ENCODE data around the gene SLC2A13.
A peak's percentile ranks its signal among the peaks of the same experiment; 100 is the strongest.

Gene SLC2A13

DNA sequence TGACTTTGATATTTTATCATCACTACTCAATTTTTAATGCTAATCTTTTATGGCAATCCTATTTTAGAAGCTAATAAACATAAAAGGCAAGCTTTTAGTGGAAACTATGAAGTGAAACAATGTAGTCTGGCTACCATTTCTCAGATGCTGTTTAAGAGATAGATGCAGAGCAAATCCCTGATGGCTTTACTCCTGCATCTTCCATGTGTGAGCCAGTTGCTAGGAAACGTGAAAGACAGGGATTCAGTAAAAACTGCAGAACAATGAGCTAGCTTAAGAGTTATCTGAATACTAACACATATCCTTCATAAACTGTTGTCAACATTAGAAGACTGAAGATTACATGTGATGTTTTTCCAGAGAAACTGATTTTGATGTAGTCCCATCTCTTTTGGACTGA lies 112.6 kb downstream of the SLC2A13 start:
- DNase-seq (ENCODE audit: low read depth in 2 of 2): no peak

GRCh38 chr12:39990122-39991101 lies 115.5 kb downstream of the SLC2A13 start:
- peak; percentile 9 to 12 for DNase-seq (ENCODE audit: low read depth in 2 of 2)

DNA sequence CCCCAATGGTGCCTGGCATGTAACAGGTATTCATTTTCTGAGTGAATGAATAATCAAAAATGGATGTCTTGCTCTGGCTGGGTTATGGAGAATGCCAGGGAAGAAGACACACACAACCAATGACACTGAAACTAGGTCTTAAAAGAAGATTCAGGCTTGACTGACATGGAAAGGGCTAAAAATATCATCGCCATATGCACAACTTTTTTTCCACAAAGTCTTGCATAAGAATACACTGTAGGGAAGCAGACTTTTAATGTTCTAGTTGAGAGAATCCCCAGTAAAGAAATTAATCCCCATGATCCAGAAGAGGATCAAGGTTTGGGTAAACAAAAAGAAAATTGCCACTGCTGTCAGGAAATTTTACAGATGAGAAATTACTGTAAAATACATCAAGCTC lies 116.4 kb downstream of the SLC2A13 start:
- DNase-seq (ENCODE audit: low read depth in 2 of 2): no peak

DNA sequence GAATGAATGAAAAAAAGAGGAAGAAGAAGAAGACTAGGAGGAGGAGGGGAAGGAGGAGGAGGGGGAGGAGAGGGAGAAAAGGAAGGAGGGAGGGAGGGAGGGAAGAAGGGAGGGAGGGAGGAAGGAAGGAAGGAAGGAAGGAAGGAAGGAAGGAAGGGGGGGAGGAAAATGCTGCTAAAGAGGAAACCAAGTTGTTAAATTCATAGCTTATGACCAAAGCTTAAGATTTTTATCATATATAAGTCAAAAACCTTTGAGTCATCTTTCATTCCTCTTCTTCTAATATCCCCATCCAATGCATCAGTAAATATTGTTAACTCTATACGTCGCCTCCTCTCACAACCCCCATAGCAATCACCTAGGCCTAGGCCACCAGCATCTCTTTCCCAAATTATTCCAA lies 117.3 kb downstream of the SLC2A13 start:
- no peak for DNase-seq (ENCODE audit: low read depth in 2 of 2)

GRCh38 chr12:39986674-39987073 lies 119.2 kb downstream of the SLC2A13 start:
- DNase-seq (ENCODE audit: low read depth in 2 of 2): no peak

DNA sequence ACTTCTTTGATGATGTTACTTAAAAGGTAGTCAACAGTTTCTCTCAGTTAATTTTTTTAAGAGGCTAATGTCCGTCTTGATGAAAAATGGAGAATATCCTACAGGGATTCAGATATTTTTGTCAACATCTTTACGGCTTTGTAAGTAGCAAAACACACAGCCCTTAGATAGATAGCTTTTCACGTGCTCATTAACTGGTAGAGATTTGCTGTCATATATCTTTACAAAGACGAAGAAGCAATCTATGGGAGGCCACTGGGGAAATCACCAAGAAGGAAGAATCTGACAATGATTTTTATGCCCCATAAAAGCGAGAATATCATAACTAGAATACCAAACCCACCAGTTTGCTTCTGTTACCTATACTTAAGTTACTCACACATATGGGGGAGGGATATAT lies 121.2 kb downstream of the SLC2A13 start:
- DNase-seq (ENCODE audit: low read depth in 2 of 2): no peak

DNA sequence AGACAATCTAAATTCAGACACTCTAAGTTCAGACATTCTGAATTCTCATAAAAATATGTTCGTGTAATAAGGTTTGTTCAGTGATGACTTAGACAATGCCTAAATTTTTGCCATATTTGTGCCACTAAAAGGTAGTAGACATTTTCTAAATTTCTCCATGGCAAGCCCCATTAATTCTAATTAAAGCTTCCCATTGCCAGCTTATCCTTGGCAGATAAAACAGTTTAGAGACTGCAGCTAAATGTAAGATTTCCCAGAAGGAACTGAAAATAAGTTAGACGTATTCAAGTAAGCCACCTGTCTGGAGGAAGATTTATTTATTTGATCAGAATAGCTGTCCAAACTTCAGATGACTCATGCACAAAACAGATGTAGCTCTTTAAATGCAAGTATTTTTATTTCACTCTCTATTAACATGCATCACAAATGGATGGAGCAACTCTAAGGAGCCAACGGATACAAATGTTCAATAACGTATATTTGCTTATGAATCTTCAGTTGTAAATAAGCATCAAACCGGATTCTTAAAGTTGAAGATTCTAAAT lies 130.4 kb downstream of the SLC2A13 start:
- DNase-seq (ENCODE audit: low read depth in 2 of 2): no peak

GRCh38 chr12:39972119-39972518 lies 133.8 kb downstream of the SLC2A13 start:
- DNase-seq (ENCODE audit: low read depth in 2 of 2): no peak

GRCh38 chr12:39971348-39971747 lies 134.5 kb downstream of the SLC2A13 start:
- no peak for DNase-seq (ENCODE audit: low read depth in 2 of 2)

DNA sequence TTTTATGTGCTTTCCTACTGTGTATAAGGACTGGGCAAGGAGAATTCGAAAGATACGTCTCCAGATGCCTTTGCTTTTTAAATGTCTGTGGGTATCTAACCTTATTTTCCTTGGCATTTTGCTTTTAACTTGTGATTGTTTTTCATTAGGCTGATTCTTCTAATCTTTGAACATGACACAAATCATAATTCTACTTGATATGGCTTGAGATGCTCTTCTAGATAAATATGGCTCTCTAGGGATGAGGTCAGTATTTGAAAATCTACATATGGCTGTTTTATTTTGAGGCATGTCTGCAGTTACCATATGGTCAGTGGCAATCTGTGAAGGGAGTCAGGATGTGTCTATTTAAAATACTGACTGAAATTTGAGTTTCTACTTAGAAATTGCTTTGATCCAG lies 139.2 kb downstream of the SLC2A13 start:
- DNase-seq (ENCODE audit: low read depth in 2 of 2): no peak

GRCh38 chr12:39966256-39966655 lies 139.6 kb downstream of the SLC2A13 start:
- DNase-seq (ENCODE audit: low read depth in 2 of 2): no peak

GRCh38 chr12:39959467-39959866 lies 146.4 kb downstream of the SLC2A13 start:
- no peak for DNase-seq (ENCODE audit: low read depth in 2 of 2)

DNA sequence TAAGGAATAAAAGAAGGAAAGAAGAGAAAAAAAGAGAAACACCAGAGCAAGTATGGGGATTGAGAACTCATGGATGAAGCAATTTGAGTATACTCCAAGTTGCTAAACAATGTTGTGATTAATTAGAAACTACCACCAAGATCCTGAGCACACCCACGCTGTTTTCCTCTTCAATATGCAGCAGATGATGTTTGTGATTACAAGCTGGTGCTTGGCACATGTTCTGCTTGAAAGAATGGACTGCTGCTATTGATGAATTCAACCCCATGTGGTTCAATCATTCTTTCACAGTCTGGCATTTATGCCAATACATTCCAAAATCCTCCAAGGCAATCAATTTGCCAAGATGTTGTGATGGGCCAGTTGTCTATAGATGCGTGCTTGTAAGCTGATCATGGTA lies 146.8 kb downstream of the SLC2A13 start:
- DNase-seq (ENCODE audit: low read depth in 2 of 2): no peak

- no peak for DNase-seq (ENCODE audit: low read depth in 2 of 2)
Observed at GRCh38 chr12:39958377-39958776, 147.5 kb downstream of the SLC2A13 start.

DNA sequence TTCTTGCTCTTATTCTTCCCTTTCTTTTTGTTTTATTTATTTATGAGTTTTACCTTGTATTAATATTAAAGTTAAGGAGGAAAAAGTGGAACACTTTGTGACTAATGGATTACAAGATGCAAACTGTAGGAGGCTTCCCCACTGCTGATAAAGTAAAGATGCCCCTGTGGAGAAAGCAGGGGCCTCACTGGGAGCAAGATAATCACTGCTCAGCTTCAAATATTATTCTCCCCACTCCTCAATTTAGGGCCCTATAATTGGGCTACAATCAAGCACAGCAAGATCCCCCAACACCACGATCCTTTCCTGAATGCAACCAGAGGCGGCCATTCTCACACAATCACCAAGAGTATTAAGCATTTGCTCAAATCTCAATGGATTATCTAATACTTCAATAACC lies 149.2 kb downstream of the SLC2A13 start:
- no peak for DNase-seq (ENCODE audit: low read depth in 2 of 2)

DNA sequence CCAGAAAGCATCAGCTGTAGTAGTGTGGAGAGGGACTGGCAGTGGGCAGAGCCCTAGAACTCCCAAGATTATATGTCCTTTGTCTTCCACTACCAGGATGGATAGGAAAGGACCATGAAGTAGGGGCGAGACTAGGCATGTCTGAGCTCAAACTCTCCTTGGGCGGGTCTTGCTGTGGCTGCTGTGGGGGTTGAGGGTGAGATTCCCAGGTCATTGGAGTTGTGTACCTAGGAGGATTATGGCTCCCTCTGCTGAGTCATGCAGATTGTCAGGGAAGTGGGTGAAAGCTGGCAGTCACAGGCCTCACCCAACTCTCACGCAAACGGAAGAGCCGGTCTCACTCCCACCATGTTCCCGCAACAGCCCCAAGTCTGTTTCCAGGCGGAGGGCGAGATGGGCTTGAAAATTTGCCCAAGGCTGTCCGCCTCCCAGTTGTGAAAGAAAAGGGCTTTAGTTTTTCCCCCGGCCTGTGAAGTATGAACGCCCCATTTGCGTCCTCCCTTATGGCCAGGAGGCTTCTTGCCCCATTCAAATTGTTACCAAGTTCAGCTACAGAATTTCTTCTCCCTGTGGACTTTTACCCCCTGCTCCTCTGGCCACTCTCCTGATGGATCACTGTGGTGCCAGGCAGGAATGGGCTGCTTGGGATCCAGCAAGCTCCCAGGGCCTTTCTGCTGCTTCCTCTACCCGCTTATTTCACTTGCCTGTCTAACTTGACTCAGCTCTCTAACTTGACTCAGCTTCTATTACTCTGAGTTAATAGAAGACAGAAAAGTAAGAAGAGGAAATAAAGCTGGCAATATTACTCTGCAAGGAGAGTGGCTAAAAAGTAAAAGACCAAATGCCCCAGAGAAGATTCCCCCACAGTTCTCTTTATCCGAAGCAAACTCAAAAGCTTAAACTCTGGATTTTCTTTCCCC lies 159.3 kb downstream of the SLC2A13 start:
- no peak for DNase-seq (ENCODE audit: low read depth in 2 of 2)

- no peak for DNase-seq (ENCODE audit: low read depth in 2 of 2)
Observed at GRCh38 chr12:39937119-39937518, 168.8 kb downstream of the SLC2A13 start.

DNA sequence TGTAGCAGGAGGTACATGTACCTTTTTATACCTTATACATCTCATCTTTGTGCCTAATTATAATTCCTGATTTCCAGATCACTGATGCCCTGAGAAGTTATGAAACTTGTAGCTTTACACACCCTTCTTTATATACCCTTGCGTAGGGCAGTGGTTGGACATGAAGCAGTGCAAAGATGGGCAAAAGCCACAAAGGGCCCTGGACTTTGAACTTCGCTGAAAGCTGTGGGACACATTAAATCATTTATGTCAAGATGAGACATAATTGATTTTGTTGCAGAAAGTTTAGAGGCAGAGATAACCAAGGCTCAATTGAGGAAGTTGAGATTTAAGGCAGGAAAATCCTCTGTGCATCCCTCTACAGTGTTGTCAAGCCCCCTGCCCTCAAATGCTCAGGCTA lies 170.0 kb downstream of the SLC2A13 start:
- DNase-seq (ENCODE audit: low read depth in 2 of 2): no peak

DNA sequence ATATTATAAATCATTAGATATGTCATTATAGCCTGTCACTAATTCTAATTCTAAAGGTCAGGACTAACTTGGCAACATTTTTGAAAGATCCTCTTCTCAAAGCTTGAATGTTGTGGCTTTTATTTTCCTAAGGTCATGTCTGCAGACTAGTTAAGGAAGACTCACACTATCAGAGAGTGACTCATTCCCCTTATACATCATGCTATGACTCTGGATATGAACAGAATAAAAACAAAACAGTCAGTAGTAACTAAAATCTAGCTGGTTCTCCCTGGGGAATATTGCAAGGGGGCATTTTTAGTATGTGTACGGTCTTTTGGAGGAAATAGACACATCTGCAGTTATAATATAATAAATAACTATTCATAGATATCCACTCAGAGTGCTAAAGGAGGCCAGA lies 170.6 kb downstream of the SLC2A13 start:
- peak in 1 of 2 experiments; percentile 3 for DNase-seq (ENCODE audit: low read depth in 2 of 2)

DNA sequence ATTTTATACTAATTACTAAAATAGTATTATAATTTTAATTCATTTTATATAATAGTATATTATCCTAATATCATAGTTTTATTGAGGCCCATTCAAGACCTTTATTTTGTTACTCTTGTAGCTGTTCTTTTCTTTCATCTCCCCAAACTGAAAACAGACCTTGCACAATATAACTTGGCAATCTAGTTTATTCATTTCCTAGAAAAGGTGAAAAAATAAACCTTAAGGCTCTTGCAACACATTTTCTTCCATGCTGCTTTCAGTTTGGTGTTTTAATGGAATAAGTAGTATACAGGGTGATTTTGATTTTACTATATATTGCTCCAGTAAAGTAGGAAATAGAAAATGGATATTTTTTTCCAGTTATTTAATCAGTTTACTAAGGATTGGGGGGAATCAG lies 174.0 kb downstream of the SLC2A13 start:
- DNase-seq (ENCODE audit: low read depth in 2 of 2): no peak

GRCh38 chr12:39931231-39931630 lies 174.7 kb downstream of the SLC2A13 start:
- no peak for DNase-seq (ENCODE audit: low read depth in 2 of 2)

GRCh38 chr12:39930101-39930500 lies 175.8 kb downstream of the SLC2A13 start:
- no peak for DNase-seq (ENCODE audit: low read depth in 2 of 2)
